Choroid plexus epithelial cell (primary cell): ENCODE data around the gene TYSND1.

Source experiments
- DNase-seq: peaks from one replicate; pipeline ENCODE4 v3.0.0-alpha.2; 2010; ENCODE audit warnings: low read depth
- H3K4me3 ChIP-seq: 2 replicates; pipeline ENCODE4 v1.5.1; 2011; ENCODE audit warnings: low read depth, mild to moderate bottlenecking, control low read depth, low read length, moderate library complexity
- CTCF ChIP-seq: conservative IDR thresholded peaks from 2 replicates; pipeline ENCODE4 v1.5.1; 2011; ENCODE audit warnings: low read depth, mild to moderate bottlenecking, control low read depth, inconsistent platforms, low read length, moderate library complexity

TYSND1 gene

DNA sequence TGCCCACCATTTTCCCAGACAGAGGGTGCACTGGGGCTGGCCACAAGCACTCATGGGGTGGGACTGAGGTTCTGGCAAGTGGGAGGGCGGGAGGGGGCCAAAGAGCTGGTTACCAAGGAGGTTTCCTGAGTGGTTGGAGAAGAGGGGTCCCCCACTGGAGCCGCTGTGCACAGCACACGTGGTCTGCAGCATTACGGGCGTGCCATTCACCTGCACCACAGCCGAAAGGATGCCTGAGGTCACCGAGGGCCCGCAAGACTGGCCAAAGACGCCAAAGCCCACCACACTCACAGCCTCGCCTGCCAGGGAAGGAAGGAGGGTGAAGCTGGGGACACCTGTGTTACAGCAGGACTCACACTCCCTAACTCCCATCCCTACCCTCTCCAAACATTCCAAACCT lies 3.9 kb downstream of the TYSND1 start:
- no peak for TF ChIP-seq CTCF
- no peak overlapping the region for H3K4me3 ChIP-seq
- DNase-seq: no peak

- DNase-seq: no peak
- no peak overlapping the region for H3K4me3 ChIP-seq
- TF ChIP-seq CTCF: no peak
These were observed 6.2 kb downstream of the TYSND1 start for GRCh38 chr10:70140297-70140696.

GRCh38 chr10:70139997-70140250 lies 6.6 kb downstream of the TYSND1 start:
- no peak for DNase-seq
- H3K4me3 ChIP-seq: no peak overlapping the region
- no peak for TF ChIP-seq CTCF

GRCh38 chr10:70139151-70139996 lies 7.1 kb downstream of the TYSND1 start:
- DNase-seq: no peak
- no peak overlapping the region for H3K4me3 ChIP-seq
- no peak for TF ChIP-seq CTCF

DNA sequence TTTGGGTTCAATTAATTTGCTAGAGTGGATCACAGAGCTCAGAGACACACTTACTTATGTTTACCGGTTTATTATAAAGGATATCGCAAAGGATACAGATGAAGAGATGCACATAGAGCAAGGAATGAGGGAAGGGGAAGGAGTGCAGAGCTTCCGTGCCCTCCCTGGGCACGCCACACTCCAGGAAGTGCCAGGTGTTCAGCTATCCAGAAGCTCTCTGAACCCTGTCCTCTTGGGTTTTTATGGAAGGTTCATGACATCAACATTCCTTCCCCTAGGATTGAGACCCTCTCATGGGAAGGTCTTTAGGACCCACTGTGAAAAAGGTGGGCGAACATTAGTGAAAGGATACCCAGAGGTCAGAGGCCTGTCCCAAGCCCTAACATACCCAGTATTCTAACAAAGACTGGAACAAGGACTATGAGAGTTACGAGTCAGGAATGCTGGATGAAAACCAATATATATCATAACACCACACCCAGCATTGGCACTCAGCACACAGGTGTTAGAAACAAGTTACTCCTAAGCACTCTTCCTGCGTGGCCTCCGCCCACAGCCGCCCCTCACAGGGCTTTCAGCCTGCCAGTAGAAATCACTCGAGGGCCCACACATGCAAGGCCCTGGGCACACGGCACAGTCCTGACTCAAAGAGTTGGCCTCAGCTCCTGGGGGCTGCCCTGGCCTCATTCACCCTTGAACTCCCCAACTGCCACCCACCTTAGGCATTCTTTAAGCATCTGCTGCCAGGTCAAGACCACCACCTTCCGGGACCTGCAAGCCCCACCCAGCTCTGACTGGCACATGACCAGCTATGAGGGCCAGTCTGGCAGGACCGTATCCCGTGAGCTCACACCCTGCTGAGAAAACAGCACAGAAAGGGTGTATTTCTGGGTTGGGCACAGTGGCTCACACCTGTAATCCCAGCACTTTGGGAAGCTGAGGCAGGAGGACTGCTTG lies 8.3 kb downstream of the TYSND1 start:
- H3K4me3 ChIP-seq: no peak overlapping the region
- no peak for TF ChIP-seq CTCF
- no peak for DNase-seq

- no peak overlapping the region for H3K4me3 ChIP-seq
- no peak for TF ChIP-seq CTCF
- no peak for DNase-seq
These were observed 9.4 kb downstream of the TYSND1 start for GRCh38 chr10:70137135-70137534.
